Subcutaneous adipose tissue (tissue), 4 donors: ENCODE measurements around the gene M1AP. TPM values are rescaled to one million over a fixed set of nuclear protein-coding genes. Genes with fewer than 3 reads are reported as not detected.

Experiments used
- CTCF ChIP-seq: fragments of 450-650 bp; IDR thresholded peaks from one replicate; pipeline ENCODE4 v1.5.1; 2016; ENCODE audit warnings: low read depth, mild to moderate bottlenecking, control low read depth, antibody characterized with exemption, moderate library complexity
- total RNA-seq, 4 donors: library from RNA; depleted of rRNA; stranded (reverse); fragments of >200 nt; gene quantifications; one replicate each; pipeline ENCODE4 v1.1.0, GENCODE V29; 2016

M1AP gene
- total RNA-seq, 4 donors from 2014 or later = 0.33 to 3.9 (median 2.0) TPM

GRCh38 chr2:74653985-74654882 lies 6.1 kb upstream of the M1AP start, which contains the start of gene SEMA4F:
TSS of gene SEMA4F (plus strand) at chr2:74654247. CDS start at chr2:74654377, 130 bp downstream.
- no peak for TF ChIP-seq CTCF

- no peak for TF ChIP-seq CTCF
Observed at GRCh38 chr2:74653589-74653984, 5.5 kb upstream of the M1AP start.

GRCh38 chr2:74646834-74647482 lies 1.2 kb downstream of the M1AP start:
- no peak for TF ChIP-seq CTCF

GRCh38 chr2:74646201-74646600 lies 1.9 kb downstream of the M1AP start:
- TF ChIP-seq CTCF = no peak

GRCh38 chr2:74645344-74645743 lies 2.8 kb downstream of the M1AP start:
- no peak for TF ChIP-seq CTCF

- no peak for TF ChIP-seq CTCF
Observed at GRCh38 chr2:74639550-74639949, 8.6 kb downstream of the M1AP start.

- TF ChIP-seq CTCF = no peak
Observed at GRCh38 chr2:74632939-74633312, 15.2 kb downstream of the M1AP start.
